Ovary (tissue), 3 donors: ENCODE results near the gene MYOF.

Experiments
- POLR2A ChIP-seq: fragments of 450-650 bp; IDR thresholded peaks from one replicate; pipeline ENCODE4 v1.6.1; 2017; ENCODE audit warnings: antibody characterized with exemption, mild to moderate bottlenecking, moderate library complexity
- TF ChIP-seq, protein P1 (sequence below), 3 donors: fragments of 450-650 bp in 2 of 3; fragments of 200-600 bp in 1 of 3; IDR thresholded peaks; one replicate each; pipeline versions ENCODE4 v1.5.1 to v1.8.0; 2016 to 2022; ENCODE audit warnings: antibody characterized with exemption in 3 of 3, mild to moderate bottlenecking in 1 of 3
- donor health status: DM: no; HTN: no; CAD: no.

DNA sequence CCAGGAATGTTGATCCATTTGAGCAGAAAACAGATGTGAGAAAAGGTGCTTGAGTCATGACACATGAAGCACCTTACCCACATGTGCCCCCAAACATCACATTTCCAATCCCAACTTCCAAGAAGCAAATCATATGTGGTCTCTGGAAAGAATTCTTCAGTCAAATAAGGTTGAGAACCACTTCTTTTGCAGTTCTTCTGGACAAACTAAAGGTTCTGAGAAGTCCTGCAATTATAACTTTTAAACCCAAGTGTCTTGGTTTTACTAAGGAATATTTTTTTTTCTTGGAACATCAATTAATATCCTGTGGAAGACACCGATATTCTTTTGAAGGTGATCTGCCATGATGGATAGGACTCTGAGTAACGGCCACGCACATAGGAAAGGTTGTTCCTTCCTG, 151.3 kb downstream of the MYOF start:
- TF ChIP-seq, protein P1, sequence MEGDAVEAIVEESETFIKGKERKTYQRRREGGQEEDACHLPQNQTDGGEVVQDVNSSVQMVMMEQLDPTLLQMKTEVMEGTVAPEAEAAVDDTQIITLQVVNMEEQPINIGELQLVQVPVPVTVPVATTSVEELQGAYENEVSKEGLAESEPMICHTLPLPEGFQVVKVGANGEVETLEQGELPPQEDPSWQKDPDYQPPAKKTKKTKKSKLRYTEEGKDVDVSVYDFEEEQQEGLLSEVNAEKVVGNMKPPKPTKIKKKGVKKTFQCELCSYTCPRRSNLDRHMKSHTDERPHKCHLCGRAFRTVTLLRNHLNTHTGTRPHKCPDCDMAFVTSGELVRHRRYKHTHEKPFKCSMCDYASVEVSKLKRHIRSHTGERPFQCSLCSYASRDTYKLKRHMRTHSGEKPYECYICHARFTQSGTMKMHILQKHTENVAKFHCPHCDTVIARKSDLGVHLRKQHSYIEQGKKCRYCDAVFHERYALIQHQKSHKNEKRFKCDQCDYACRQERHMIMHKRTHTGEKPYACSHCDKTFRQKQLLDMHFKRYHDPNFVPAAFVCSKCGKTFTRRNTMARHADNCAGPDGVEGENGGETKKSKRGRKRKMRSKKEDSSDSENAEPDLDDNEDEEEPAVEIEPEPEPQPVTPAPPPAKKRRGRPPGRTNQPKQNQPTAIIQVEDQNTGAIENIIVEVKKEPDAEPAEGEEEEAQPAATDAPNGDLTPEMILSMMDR (IDR thresholded peaks at IDR 0.05) = no peak
- no peak for TF ChIP-seq POLR2A
